Fibroblast of villous mesenchyme (primary cell): ENCODE data around the gene TSC22D4. TPM values are rescaled to one million over a fixed set of nuclear protein-coding genes. Genes with fewer than 3 reads are reported as not detected.
A peak's percentile ranks its signal among the peaks of the same experiment; 100 is the strongest.

Experiments used
- DNase-seq: peaks from one replicate; pipeline ENCODE4 v3.0.0-alpha.2; 2010; ENCODE audit warnings: low read depth
- H3K4me3 ChIP-seq: 2 replicates; pipeline ENCODE4 v1.5.1; 2011; ENCODE audit warnings: low read depth, mild to moderate bottlenecking, low read length
- CTCF ChIP-seq: IDR thresholded peaks from 2 replicates; pipeline ENCODE4 v1.5.1; 2012; ENCODE audit warnings: low read depth, mild to moderate bottlenecking, low read length; ENCODE audit not compliant: insufficient read depth
- total RNA-seq: library from RNA; depleted of rRNA; stranded (reverse); fragments of >200 nt; gene quantifications from 2 replicates; pipeline ENCODE4 v1.2.3, GENCODE V29; 2012

The TSC22D4 gene
- total RNA-seq, 1 donor = 30.2 TPM

- TF ChIP-seq CTCF = no peak
- H3K4me3 ChIP-seq = peak within 1 kb of the TSS; percentile 90
- DNase-seq = peak; percentile 98
These were observed 50.6 kb downstream of the TSC22D4 start, which contains the start of gene ZCWPW1 for GRCh38 chr7:100428199-100428966. Gene ZCWPW1, minus strand, starts transcription at chr7:100428703. Its CDS starts 8,054 bp downstream, at chr7:100420649.

- no peak for DNase-seq
- H3K4me3 ChIP-seq = peak overlapping the region; percentile 90
- no peak for TF ChIP-seq CTCF
These were observed 51.2 kb downstream of the TSC22D4 start for GRCh38 chr7:100427762-100428198.

- no peak overlapping the region for H3K4me3 ChIP-seq
- no peak for TF ChIP-seq CTCF
These were observed 52.5 kb downstream of the TSC22D4 start for GRCh38 chr7:100426516-100426915.

GRCh38 chr7:100425347-100425746 is 53.7 kb downstream of the TSC22D4 start:
- no peak for DNase-seq
- TF ChIP-seq CTCF = no peak

More at GRCh38 chr7:100426516-100426915, 52.5 kb downstream of the TSC22D4 start:
- no peak for DNase-seq

GRCh38 chr7:100423315-100423714 is 55.7 kb downstream of the TSC22D4 start:
- H3K4me3 ChIP-seq = no peak overlapping the region
- no peak for DNase-seq
- no peak for TF ChIP-seq CTCF

More at GRCh38 chr7:100425347-100425746, 53.7 kb downstream of the TSC22D4 start:
- no peak overlapping the region for H3K4me3 ChIP-seq

- H3K4me3 ChIP-seq = no peak overlapping the region
- TF ChIP-seq CTCF = no peak
- no peak for DNase-seq
These were observed 59.3 kb downstream of the TSC22D4 start for GRCh38 chr7:100419660-100420226.
